GM18505 (cell line): ENCODE results near the gene SLC16A7.

Experiments
- ATAC-seq: cut with Tn5 transposase; IDR thresholded peaks from one replicate; pipeline ENCODE4 v1.9.1; 2021; ENCODE audit not compliant: unreplicated experiment
- POLR2A ChIP-seq: IDR thresholded peaks from 4 replicates; pipeline ENCODE4 v1.6.1; 2011; ENCODE audit warnings: borderline replicate concordance; ENCODE audit not compliant: insufficient read depth, insufficient read length; ENCODE audit errors: extremely low read depth

The SLC16A7 gene

DNA sequence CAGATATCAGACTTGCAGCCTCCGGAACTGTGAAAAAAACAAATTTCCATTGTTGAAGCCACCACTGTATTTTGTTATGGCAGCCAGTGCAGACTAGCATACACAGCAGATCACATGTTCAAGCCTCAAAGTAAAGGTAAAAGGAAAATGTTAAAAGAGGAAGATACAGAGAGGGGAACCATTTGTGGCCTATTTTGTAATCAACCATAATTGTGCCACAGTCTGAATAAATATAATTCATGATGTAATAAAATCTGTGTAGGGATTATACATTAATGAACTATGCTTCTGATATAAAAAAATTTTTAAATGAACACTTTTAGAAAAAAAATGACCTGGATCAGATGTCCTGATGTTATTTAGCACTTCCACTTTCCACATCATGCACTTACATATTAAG, 79.6 kb downstream of the SLC16A7 start:
- TF ChIP-seq POLR2A = no peak
- no peak for ATAC-seq

DNA sequence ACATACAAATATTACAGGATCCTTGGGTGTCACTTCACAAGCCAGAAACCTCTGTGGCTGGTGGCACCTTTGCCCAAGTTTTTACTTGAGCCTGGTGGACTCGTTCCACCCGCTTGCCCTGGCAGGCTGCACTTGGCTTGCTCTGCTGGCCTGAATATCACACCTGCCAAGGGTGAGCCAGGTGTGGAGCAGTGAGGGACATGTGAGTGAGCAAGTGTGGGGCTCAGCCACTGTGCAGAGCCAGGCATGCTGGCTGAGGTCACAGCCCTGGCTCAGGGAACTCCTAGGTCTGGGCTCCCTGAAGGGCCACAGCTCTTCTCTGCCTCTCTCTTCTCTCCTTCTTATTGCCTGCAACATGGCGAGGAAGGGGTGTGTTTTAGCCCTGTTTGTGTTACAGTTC, 82.0 kb downstream of the SLC16A7 start:
- TF ChIP-seq POLR2A = no peak
- no peak for ATAC-seq

DNA sequence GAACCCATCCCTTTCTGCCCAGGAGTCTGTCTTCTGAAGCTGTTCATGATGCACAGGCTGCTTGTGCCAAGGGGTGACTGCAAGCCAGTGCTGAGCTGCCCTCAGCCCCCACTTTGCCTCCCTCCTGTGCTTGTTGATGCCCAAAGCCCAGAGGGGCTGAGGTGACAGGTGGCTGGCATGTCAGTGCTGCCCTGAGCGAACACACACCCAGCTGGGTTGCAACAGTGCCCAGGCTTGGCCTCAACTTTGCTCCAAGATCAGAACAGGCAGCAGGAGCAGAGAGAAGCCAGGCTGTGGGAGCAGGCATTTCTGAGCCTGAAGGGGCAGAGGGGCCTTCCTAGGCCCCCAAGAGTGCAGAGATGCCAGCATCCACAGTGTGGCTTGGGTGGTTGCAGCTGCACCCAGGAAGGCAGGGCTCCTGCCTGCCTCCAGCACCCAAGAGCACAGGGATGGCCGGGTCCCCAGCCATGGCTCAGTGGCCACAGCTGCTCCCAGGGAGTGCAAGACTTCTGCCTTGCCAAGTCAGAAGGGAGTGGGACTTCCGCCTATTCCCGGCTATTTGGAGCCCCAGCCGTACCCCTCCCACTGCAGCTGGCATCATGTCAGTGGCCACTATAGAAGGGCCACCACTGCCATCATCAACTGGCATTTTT, 83.1 kb downstream of the SLC16A7 start:
- ATAC-seq = no peak
- no peak for TF ChIP-seq POLR2A

DNA sequence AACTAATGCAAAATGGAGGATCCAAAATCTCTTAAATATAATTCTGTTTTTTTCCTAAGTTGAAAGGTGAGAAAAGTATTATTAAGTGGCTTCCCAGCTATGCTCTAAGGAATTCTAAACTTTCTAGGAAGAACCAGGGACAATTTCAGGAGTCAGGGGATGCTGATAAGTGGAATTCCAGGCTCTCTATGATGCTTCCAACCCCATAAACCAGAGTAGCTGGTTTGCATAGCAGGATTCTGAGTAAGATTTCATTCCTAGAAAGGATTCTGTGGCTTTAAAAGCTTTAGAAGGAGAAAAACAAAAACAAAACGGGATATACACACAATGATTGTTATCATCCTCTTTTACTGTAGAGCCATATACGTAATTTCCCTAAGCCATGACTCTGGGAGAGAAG, 93.9 kb downstream of the SLC16A7 start:
- ATAC-seq = no peak
- no peak for TF ChIP-seq POLR2A

DNA sequence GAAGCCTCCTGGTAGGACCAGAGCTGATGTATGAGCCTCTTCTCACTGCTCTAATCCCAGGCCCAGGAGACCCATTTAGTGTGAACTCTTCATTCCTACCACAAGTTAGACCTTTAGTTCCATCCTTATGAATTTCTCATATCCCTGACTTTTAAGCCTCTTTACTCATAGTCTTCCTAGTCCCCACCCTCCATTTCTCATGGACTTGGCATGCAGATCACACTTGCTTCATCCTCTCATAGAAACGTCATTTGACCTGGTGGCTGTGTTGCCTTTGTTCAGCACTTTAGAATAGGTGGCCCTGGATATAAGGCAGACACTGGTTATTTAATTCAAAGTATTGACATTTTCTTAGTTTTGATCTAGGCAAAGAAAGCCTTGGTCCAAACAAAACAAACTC, 99.5 kb downstream of the SLC16A7 start:
- no peak for ATAC-seq
- TF ChIP-seq POLR2A = no peak

DNA sequence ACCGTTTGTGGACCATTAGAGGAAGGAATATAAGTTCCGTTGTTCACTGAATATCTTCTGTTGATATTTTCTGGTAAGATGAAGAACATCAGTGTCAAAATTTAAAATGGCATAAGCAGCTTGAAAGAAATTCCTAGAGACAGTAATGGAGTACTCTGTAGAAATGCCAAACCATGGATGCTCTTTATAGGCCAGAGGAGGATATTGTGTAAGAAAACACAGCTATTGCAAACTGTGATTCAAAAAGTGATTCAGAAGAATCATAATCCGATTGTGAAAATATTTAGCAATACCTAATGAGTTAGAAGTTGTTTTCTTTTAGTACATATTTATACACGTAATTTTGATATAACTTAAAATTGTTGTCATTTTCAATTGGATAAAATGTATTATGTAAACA, 102.8 kb downstream of the SLC16A7 start:
- ATAC-seq = no peak
- no peak for TF ChIP-seq POLR2A

DNA sequence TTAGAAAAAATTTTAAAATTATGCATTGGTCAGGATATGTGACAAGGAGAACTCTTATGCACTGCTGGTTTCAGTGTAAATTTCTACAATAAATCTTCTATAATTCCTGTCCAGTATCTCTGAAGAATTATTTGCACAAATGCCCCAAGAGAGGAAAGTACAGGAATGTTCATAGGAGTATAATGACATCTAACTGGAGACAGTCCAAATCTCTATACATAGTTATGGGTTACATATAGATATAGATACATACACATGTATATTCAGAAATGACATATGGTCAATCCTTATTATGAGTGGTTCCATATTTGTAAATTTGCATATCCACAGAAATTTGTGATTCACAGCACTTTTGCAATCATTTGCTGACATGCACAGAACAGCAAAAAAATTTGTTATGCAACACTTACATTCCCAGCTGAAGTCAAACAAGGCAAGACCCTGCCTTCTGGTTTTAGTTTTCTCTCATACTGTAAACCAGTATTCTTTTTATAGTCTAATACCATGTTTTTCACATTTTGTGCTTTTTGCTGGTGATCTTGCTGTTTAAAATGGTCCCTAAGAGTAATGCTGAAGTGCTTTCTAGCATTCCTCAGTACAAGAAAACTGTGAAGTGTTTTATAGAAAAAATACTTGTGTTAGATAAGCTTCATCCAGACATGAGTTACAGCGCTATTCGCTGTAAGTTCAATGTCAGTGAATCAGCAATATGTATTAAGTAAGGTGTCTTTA, 103.8 kb downstream of the SLC16A7 start:
- no peak for ATAC-seq
- TF ChIP-seq POLR2A = no peak

DNA sequence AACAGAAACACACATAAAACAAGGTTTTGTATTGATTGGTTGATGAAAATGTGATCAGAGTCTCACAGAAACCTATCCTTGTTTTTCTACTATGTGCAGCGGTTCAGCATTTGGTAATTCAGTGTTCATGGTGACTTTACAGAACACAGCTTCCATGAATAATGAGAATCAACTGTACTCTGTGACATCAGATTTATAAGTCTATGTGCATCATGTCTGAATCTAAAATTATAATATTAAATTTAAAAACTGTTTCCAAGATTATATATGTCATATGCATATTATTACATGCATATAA, 104.3 kb downstream of the SLC16A7 start:
- TF ChIP-seq POLR2A = no peak
- ATAC-seq = no peak

DNA sequence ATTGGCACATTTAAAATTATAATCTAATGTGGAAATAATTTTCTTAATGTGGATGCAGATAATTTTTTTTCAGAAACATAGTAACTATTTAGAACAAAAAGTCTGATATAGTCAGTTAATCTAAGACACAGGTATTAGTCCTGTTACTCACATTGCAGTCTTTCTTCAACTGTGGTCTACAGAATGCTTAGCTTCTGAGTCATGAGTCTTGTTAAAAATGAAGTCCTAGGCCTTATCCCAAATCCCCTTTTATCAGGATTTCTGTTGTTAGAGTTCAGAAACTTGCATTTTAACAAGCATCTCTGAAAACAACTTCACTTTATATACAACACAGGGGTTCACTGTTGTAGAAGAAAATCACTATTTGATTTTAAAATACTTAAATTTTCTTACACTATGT, 112.2 kb downstream of the SLC16A7 start:
- no peak for TF ChIP-seq POLR2A
- no peak for ATAC-seq

DNA sequence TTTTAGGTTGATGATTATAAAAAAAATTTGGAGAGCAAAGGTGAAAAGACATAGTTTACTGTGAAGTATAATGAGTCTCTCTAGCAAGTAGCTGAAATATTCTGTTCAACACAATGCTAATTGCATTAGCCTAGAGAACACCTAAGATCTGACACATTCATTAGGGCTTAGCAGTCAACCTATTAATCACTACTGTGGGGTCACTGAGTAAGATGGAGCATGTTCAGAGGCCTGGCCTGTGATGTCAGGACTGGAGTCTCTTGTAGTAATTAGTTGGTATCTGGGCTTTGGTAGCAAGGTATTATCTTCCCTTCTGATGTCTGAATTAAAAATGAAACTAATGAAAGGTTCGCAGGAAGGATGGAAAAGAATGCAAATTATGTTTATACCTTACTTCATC, 112.7 kb downstream of the SLC16A7 start:
- no peak for ATAC-seq
- no peak for TF ChIP-seq POLR2A

DNA sequence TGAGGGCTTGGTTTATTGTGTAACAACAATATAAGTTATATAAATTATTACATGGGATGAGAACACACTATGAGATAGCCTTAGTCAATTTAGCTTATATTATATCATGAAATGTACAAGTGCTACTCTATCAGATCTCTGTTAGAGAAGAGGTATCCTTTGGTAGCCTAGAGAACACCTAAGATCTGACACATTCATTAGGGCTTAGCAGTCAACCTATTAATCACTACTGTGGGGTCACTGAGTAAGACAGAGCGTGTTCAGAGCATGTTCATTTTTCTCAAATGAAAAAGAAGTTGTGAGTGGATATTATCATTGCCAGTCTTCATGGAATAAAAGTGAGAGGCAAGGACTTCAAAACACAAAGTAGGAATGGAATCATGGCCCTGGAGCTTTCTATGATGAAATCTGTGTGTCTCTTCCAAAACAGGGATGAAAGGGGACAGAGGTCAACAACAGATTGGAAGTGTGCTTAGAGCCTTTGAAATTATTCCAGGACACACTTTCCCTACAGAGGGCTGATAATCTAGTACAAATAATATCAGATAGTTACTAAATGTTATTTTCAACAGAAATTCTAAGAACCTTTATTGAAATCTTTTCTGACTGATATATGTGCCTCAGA, 114.3 kb downstream of the SLC16A7 start:
- no peak for ATAC-seq
- no peak for TF ChIP-seq POLR2A

DNA sequence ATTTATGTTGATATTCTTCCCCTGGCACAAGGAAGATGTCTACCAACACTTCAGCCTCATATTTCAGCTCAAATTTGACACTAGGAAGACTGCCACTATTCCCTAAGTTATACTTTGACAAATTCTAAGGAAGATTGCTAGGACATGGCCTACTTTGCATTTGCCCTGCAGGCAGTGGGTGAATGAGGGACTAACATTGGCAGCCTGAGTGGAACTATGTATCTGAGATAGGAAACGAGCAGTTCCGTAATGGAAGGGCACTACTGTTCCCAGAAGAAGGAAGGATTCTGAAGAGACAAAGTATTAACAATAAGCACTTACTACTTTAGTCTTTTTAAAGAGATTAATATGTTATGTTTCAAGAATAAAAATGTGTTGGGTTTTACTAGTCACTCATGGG, 115.1 kb downstream of the SLC16A7 start:
- TF ChIP-seq POLR2A = no peak
- no peak for ATAC-seq

DNA sequence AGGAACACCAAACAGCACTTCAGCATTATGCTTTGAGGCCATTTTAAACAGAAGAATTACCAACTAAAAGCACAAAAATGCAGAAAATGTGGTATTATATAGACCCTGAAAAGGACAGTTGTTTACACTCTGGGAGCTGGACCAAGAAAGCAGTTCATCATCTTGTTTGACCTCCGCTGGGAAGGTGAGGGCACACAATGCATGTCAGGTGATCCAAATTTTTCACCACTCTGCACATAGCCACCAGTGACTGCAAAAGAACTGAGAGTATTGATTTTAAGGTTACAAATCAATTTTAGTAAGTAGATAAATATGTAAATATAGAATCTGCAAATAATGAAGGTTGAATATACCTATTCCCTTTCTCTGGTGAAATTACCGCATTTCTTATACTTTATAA, 119.6 kb downstream of the SLC16A7 start:
- no peak for TF ChIP-seq POLR2A
- ATAC-seq = no peak

DNA sequence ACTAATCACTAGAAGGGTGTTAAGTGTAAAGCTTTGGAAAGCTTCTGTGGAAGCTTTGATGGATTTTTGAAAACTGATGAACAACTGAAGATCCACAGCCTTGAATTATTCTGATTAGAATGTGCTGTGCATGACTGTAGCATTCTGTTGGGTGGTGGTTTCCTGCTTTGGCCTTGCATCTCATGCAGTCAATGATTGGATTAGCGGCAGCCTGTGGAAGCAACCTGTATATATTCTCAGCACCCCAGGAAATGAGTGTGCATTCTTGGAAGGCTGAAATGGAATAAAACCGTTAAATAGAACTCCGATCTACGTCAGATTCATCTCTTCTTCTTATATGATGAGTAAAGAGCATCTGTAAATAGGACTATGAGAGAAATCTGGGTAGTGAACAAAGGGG, 120.2 kb downstream of the SLC16A7 start:
- ATAC-seq = no peak
- TF ChIP-seq POLR2A = no peak
